ENCODE results near the gene PLEK.

DNA sequence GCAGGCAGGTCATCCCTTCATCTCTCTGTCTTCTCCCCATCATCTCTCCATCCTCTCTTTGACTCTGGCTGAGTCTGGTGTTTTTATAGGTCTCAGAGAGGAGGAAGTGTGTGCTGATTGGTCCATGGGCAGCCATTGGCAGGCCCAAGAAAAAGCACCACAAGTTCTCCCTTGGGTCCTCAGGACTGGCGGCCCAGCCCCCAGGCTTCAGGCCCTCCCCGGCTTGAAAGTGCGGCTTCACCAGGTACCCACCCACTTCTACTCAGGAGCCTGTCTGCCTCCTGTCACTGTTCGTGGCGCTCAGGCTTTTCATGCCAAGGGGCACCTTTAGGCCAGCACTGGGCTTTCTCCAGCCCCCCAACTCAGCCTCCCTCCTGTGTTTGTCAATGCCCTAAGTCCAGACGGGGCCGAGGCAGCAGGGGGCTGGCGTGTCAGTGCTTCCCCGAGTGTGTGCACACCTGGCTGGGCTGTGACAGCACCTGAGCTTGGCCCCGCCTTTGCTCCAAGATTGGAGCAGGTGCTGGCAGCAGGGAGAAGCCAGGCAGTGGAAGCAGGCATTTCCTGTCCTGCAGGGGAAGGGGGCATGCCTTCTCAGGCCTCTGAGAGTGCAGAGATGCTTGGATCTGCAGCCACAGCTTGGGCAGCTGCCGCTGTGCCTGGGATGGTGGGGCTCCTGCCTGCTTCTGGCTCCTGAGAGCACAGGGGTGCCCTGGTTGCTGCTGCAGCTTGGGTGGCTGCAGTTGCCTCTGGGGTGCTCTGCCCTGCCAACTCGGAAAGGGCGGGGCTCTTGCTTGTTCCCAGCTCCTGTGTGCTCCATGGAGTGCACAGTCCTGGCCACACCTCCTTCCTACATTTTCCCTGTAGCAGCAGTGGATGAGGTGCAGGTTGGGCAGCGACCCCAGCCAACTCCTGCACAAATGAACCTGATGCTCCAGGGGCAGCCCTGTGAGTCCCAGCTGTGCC, 67.9 kb downstream of the PLEK start:
- TF ChIP-seq, protein P1, sequence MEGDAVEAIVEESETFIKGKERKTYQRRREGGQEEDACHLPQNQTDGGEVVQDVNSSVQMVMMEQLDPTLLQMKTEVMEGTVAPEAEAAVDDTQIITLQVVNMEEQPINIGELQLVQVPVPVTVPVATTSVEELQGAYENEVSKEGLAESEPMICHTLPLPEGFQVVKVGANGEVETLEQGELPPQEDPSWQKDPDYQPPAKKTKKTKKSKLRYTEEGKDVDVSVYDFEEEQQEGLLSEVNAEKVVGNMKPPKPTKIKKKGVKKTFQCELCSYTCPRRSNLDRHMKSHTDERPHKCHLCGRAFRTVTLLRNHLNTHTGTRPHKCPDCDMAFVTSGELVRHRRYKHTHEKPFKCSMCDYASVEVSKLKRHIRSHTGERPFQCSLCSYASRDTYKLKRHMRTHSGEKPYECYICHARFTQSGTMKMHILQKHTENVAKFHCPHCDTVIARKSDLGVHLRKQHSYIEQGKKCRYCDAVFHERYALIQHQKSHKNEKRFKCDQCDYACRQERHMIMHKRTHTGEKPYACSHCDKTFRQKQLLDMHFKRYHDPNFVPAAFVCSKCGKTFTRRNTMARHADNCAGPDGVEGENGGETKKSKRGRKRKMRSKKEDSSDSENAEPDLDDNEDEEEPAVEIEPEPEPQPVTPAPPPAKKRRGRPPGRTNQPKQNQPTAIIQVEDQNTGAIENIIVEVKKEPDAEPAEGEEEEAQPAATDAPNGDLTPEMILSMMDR (IDR thresholded peaks at IDR 0.05): no peak
- TF ChIP-seq POLR2A (IDR thresholded peaks at IDR 0.05): no peak
